Gastrocnemius medialis (tissue), 4 donors: ENCODE measurements around the gene CTNNBL1.

Experiments used
- POLR2A ChIP-seq, 2 donors: fragments of 450-650 bp; IDR thresholded peaks; one replicate each; pipeline ENCODE4 v1.6.1; 2017; ENCODE audit warnings: antibody characterized with exemption in 2 of 2, mild to moderate bottlenecking in 2 of 2, moderate library complexity in 2 of 2
- TF ChIP-seq, protein P1 (sequence below), 5 experiments: fragments of 450-650 bp in 3 of 5; fragments of 200-600 bp in 2 of 5; sonication (generic) in 2 of 5; IDR thresholded peaks in 4 of 5; conservative IDR thresholded peaks in 1 of 5; 1 replicate in 4 of 5; 2 replicates in 1 of 5; pipeline ENCODE4 v1.5.1; 2016 to 2019; ENCODE audit warnings: antibody characterized with exemption in 5 of 5, mild to moderate bottlenecking in 3 of 5, moderate library complexity in 3 of 5

DNA sequence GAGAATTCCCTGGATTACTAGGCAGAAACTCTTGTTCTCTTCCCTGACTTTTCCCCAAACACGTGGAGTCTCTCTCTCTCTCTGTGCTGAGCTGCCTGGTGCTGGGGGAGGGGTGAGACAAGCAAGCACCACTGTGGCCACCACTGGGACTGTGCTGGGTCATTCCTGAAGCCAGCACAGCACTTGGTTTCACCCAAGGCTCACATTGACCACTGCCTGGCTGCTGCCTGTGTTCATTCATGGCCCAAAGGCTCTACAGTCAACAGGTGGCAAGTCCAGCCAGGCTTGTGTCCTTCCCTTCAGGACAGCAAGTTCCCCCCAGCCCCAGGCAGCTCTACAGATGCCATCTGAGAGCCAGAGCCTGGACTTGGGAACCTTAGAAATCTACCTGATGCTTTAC is 92.2 kb downstream of the CTNNBL1 start:
- TF ChIP-seq POLR2A (IDR thresholded peaks at IDR 0.05), result no peak
- TF ChIP-seq, protein P1, sequence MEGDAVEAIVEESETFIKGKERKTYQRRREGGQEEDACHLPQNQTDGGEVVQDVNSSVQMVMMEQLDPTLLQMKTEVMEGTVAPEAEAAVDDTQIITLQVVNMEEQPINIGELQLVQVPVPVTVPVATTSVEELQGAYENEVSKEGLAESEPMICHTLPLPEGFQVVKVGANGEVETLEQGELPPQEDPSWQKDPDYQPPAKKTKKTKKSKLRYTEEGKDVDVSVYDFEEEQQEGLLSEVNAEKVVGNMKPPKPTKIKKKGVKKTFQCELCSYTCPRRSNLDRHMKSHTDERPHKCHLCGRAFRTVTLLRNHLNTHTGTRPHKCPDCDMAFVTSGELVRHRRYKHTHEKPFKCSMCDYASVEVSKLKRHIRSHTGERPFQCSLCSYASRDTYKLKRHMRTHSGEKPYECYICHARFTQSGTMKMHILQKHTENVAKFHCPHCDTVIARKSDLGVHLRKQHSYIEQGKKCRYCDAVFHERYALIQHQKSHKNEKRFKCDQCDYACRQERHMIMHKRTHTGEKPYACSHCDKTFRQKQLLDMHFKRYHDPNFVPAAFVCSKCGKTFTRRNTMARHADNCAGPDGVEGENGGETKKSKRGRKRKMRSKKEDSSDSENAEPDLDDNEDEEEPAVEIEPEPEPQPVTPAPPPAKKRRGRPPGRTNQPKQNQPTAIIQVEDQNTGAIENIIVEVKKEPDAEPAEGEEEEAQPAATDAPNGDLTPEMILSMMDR (IDR thresholded peaks at IDR 0.05 in 4 of 5, conservative IDR thresholded peaks at IDR 0.05 in 1 of 5), result no peak
